GM06990 (cell line): ENCODE measurements around the gene NAV1.
A peak's percentile ranks its signal among the peaks of the same experiment; 100 is the strongest.

Experiments used
- DNase-seq: peaks from one replicate; pipeline ENCODE4 v3.0.0-alpha.2; 2011; ENCODE audit not compliant: insufficient read length; ENCODE audit errors: extremely low read depth
- H3K27me3 ChIP-seq: replicated peaks from 2 replicates; pipeline ENCODE4 v1.6.0; 2011; ENCODE audit warnings: low read length; ENCODE audit not compliant: control insufficient read depth, insufficient read depth
- H3K36me3 ChIP-seq: 2 replicates; pipeline ENCODE4 v1.5.1; 2011; ENCODE audit warnings: low read length; ENCODE audit not compliant: control insufficient read depth, insufficient read depth
- H3K4me3 ChIP-seq: replicated peaks from 2 replicates; pipeline ENCODE4 v1.5.1; 2011; ENCODE audit warnings: low read depth, mild to moderate bottlenecking, control low read depth, low read length
- TF ChIP-seq, protein P1 (sequence below): IDR thresholded peaks from 2 replicates; pipeline ENCODE4 v1.5.1; 2011; ENCODE audit warnings: low read length, control low read depth, mild to moderate bottlenecking, inconsistent platforms; ENCODE audit not compliant: insufficient read depth, poor library complexity, severe bottlenecking

NAV1 gene

DNA sequence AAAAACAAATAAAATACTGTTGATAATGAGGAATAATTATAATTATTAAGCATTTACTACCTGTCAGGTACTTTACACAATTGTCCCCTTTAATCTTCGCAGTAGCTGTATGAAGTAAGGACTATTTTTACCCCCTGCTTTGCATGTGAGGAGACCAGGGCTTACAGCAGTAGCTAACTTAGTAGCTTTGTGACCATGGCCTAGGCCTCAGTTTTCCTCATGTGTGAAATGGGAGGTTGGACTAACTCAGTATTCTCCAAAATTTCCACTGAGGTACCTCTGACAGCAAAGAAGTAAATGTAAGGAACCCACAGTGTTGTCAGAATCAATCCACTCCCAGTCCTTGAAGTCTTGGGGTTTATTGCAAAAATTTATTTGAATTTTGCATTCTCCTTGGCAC is 28.2 kb upstream of the NAV1 start:
- DNase-seq: no peak
- H3K4me3 ChIP-seq: no peak overlapping the region
- TF ChIP-seq, protein P1, sequence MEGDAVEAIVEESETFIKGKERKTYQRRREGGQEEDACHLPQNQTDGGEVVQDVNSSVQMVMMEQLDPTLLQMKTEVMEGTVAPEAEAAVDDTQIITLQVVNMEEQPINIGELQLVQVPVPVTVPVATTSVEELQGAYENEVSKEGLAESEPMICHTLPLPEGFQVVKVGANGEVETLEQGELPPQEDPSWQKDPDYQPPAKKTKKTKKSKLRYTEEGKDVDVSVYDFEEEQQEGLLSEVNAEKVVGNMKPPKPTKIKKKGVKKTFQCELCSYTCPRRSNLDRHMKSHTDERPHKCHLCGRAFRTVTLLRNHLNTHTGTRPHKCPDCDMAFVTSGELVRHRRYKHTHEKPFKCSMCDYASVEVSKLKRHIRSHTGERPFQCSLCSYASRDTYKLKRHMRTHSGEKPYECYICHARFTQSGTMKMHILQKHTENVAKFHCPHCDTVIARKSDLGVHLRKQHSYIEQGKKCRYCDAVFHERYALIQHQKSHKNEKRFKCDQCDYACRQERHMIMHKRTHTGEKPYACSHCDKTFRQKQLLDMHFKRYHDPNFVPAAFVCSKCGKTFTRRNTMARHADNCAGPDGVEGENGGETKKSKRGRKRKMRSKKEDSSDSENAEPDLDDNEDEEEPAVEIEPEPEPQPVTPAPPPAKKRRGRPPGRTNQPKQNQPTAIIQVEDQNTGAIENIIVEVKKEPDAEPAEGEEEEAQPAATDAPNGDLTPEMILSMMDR: no peak
- H3K36me3 ChIP-seq: peaks cover 2% of the 10 kb centered on the region
- H3K27me3 ChIP-seq: no peaks in the 10 kb centered on the region

DNA sequence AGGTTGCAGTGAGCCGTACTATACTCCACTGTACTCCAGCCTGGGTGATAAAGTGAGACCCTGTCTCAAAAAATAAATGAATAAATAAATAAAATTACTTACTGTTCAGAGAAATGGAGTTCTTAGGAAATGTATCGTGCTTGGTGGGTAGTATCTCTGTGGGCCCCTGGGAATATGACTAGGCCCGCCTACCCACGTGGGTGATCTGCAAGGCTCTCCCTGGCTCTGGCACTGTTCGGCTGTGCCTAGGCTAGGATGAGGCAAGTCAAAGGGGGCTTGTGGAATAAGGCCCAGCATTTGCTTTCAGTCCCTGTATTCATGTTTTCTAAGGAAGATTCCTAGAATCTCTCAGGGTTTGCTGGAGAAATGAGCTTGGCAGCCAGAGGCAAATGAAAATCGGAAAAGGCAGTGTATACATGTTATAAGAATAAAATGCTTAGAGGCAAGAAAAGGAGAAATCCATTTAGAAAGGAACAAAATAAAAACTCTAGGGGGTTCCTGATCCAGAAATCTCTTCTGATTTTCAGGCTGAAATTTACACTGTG is 27.5 kb upstream of the NAV1 start:
- Histone ChIP-seq H3K27me3 (no peaks in the 10 kb centered on the region), H3K36me3 (peaks cover 5% of the 10 kb centered on the region), H3K4me3 (no peak overlapping the region)
- no peak for DNase-seq
- TF ChIP-seq, protein P1: no peak

DNA sequence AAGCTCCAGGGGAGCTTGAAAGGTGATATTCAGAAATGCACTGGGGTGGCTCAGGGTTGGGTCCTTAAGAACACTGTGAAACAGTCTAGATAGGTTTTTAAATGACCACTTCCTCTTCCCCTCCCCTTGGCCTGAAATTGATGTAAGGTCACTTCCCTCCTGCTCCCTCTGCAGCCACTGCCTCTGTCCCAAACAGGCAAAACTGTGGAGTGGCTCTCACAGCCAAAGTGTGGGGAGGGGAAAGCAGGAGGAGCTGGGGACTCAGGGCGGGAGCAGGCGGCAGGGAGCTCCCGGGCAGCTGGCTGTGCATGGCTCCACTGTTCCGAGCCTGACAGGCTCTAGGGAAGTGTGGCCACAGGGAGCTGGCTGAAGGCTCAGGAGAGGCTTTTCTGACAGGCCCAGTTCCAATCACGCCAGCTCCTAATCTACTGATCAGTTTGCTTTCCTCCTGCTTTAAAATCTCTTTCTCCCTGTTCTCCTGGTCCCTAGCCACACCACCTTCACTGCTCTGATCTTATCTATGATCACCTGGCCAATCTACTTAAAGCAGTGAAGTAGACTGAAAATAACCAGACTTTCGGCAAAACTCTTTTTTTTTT is 26.9 kb upstream of the NAV1 start:
- Histone ChIP-seq H3K36me3 (peaks cover 5% of the 10 kb centered on the region), H3K4me3 (peak overlapping the region; percentile 43), H3K27me3 (no peaks in the 10 kb centered on the region)
- TF ChIP-seq, protein P1: no peak
- DNase-seq: peak; percentile 71

DNA sequence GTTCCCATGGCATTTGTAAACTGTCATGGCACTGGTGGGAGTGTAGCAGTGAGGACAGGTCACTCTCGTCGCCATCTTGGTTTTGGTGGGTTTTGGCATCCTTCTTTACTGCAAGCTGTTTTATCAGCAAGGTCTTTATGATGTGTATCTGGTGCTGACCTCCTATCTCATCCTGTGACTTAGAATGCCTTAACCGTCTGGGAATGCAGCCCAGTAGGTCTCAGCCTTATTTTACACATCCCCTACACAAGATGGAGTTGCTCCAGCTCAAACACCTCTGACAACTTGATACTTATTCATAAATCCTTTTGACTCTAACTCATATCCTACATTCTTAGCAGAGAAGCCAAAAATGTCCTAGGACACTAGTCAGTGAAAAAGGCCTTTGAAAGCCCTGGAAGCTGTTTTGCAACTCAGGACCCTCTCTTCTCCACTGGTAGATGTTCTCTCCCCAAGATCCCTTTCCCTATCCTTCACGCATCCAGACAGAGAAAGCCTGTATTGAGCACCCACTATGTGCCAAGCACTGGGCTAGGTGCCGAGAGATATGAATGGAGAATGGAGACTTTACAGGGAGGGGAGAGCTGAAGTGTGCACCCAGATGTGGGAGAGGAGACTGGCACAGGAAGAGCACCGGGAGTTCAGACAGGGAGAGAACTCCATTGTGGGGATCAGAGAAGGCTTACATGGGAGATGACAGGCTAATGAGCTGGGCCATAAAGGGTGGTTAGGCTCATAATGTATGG is 25.3 kb upstream of the NAV1 start:
- TF ChIP-seq, protein P1: no peak
- H3K4me3 ChIP-seq: no peak overlapping the region
- DNase-seq: no peak
- no peaks in the 10 kb centered on the region for H3K27me3 ChIP-seq
- H3K36me3 ChIP-seq: peaks cover 5% of the 10 kb centered on the region

DNA sequence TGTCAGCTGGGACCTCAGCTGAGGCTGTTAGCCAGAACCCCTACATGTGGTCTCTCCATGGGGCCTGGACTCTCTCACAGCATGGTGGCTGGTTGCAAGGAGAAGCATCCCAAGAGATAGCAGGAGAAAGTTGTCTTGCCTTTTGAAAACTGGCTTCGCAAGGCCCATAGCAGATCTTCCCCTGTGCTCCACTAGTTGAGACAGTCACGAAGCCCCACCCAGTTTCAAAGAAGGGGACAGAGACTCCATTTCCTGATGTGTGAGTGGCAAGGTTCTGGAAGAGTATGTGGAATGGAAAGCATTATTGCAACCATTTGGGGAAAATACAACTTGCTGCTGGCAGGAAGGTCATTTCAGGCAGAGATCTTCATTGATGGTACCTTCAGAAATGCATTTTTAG is 24.5 kb upstream of the NAV1 start:
- no peak overlapping the region for H3K4me3 ChIP-seq
- TF ChIP-seq, protein P1: no peak
- no peaks in the 10 kb centered on the region for H3K27me3 ChIP-seq
- no peak for DNase-seq
- H3K36me3 ChIP-seq: peaks cover 5% of the 10 kb centered on the region
